Karpas-422 (cell line): ENCODE results near the gene ZNF256. TPM values are rescaled to one million over a fixed set of nuclear protein-coding genes. Genes with fewer than 3 reads are reported as not detected.

Experiments
- DNase-seq: peaks from one replicate; pipeline ENCODE4 v3.0.0-alpha.2; 2015
- H2AFZ ChIP-seq: fragments of 200-600 bp; sonication (generic); 2 replicates; pipeline ENCODE4 v1.6.1; 2014; ENCODE audit warnings: antibody characterized with exemption, low read length, mixed read lengths
- H3K27ac ChIP-seq: fragments of 200-600 bp; sonication (generic); 2 replicates; pipeline ENCODE4 v1.5.1; 2014; ENCODE audit warnings: mild to moderate bottlenecking, low read length, moderate library complexity
- H3K27me3 ChIP-seq: fragments of 200-600 bp; sonication (generic); 2 replicates; pipeline ENCODE4 v1.6.1; 2014; ENCODE audit warnings: low read length, mixed read lengths
- H3K36me3 ChIP-seq: fragments of 200-600 bp; sonication (generic); 2 replicates; pipeline ENCODE4 v1.6.1; 2014; ENCODE audit warnings: low read length, mixed read lengths; ENCODE audit not compliant: insufficient read depth
- H3K4me1 ChIP-seq: fragments of 200-600 bp; sonication (generic); 2 replicates; pipeline ENCODE4 v1.6.1; 2014; ENCODE audit warnings: mild to moderate bottlenecking, low read length, mixed read lengths
- H3K4me2 ChIP-seq: fragments of 200-600 bp; sonication (generic); 2 replicates; pipeline ENCODE4 v1.6.1; 2014; ENCODE audit warnings: low read length, low read depth, mild to moderate bottlenecking; ENCODE audit not compliant: poor library complexity, severe bottlenecking
- H3K4me3 ChIP-seq: fragments of 200-600 bp; sonication (generic); 2 replicates; pipeline ENCODE4 v1.5.1; 2014; ENCODE audit warnings: mild to moderate bottlenecking, antibody characterized with exemption, low read length, mixed read lengths
- H3K79me2 ChIP-seq: fragments of 200-600 bp; sonication (generic); 2 replicates; pipeline ENCODE4 v1.6.1; 2014; ENCODE audit warnings: mild to moderate bottlenecking, low read length, mixed read lengths
- H3K9ac ChIP-seq: fragments of 200-600 bp; sonication (generic); 2 replicates; pipeline ENCODE4 v1.6.0; 2014; ENCODE audit warnings: low read length
- H3K9me2 ChIP-seq: fragments of 200-600 bp; sonication (generic), shearing (Covaris generic); replicated peaks from 2 replicates; pipeline ENCODE4 v1.6.0; 2014; ENCODE audit warnings: mild to moderate bottlenecking, low read length, moderate library complexity; ENCODE audit not compliant: insufficient read depth
- H3K9me3 ChIP-seq: fragments of 300-700, 200-600 bp; sonication (generic); 2 replicates; pipeline ENCODE4 v1.6.1; 2014; ENCODE audit warnings: low read length, mixed read lengths
- H4K20me1 ChIP-seq: fragments of 200-600 bp; sonication (generic); 2 replicates; pipeline ENCODE4 v1.6.1; 2014; ENCODE audit warnings: mild to moderate bottlenecking, antibody characterized with exemption, low read length, low read depth; ENCODE audit not compliant: insufficient read depth
- total RNA-seq: library from RNA; depleted of rRNA; stranded (reverse); fragments of >200 nt; shearing (Covaris generic); gene quantifications from 2 replicates; pipeline ENCODE4 v1.2.3, GENCODE V29; 2014; ENCODE audit warnings: low replicate concordance; rRNA removed

Gene ZNF256
- total RNA-seq = 0.75 and 3.8 TPM in 2 replicates

- Histone ChIP-seq H3K4me3 (peak within 1 kb of the TSS; percentile 73), H3K79me2 (peaks cover 27% of the 10 kb centered on the region), H3K27me3 (peaks cover 2% of the 10 kb centered on the region; the same call in 1 of the 2 replicates), H2AFZ (no peak within 1 kb of the TSS), H4K20me1 (no peaks in the 10 kb centered on the region), H3K36me3 (peaks cover 10% of the 10 kb centered on the region), H3K4me2 (peak within 1 kb of the TSS; percentile 63), H3K27ac (no peak within 1 kb of the TSS), H3K9me3 (peaks cover 57% of the 10 kb centered on the region), H3K4me1 (peaks cover 6% of the 10 kb centered on the region; the same call in 1 of the 2 replicates), H3K9me2 (no peaks in the 10 kb centered on the region), H3K9ac (peak within 1 kb of the TSS; percentile 74)
- peak; percentile 93 for DNase-seq
These were observed at the start of gene ZNF256 for GRCh38 chr19:57947419-57948134. TSS of gene ZNF256 (minus strand) at chr19:57947706. CDS start at chr19:57947474, 232 bp downstream.

- no peaks in the 10 kb centered on the region for H3K79me2 ChIP-seq
- no peaks in the 10 kb centered on the region for H3K27me3 ChIP-seq
- no peak overlapping the region for H3K4me3 ChIP-seq
- H3K9me3 ChIP-seq = peaks cover 44% of the 10 kb centered on the region
- no peaks in the 10 kb centered on the region for H3K9me2 ChIP-seq
- peaks cover 12% of the 10 kb centered on the region for H3K36me3 ChIP-seq
- no peak overlapping the region for H2AFZ ChIP-seq
- H3K27ac ChIP-seq = no peak overlapping the region
- no peak overlapping the region for H3K9ac ChIP-seq
- no peaks in the 10 kb centered on the region for H3K4me1 ChIP-seq
- no peak for DNase-seq
- H3K4me2 ChIP-seq = no peak overlapping the region
- no peaks in the 10 kb centered on the region for H4K20me1 ChIP-seq
These were observed 45.3 kb upstream of the ZNF256 start for GRCh38 chr19:57992841-57993240.

- Histone ChIP-seq H3K27ac (no peak overlapping the region), H3K4me3 (0 out of 2 replicates have a peak overlapping the region, but pooled peaks have one; percentile 12), H3K79me2 (no peaks in the 10 kb centered on the region), H3K4me2 (no peak overlapping the region), H4K20me1 (no peaks in the 10 kb centered on the region), H3K9ac (no peak overlapping the region), H3K9me2 (no peaks in the 10 kb centered on the region), H2AFZ (no peak overlapping the region), H3K36me3 (peaks cover 37% of the 10 kb centered on the region), H3K9me3 (peaks cover 86% of the 10 kb centered on the region), H3K4me1 (no peaks in the 10 kb centered on the region), H3K27me3 (no peaks in the 10 kb centered on the region)
- DNase-seq = no peak
These were observed 31.2 kb upstream of the ZNF256 start for GRCh38 chr19:57978586-57979289.

DNA sequence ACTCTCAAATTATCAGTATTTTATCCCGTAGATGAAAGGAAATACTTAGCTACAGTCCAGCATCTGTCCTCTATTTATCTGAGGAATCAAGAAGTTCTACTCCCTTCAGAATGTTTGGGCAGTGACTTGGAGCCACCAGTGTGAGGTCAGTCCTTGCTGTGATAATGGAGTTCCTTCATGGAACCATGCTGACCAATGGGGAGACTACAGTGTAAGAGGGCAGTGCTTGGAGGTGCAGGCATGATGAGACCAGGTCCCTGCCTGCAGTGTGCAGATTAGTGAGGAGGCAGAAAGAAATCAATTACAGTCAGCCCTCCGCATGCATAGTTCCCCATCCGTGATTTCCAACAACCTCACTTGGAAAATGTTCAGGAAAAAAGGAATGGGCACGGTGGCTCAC lies 26.9 kb upstream of the ZNF256 start, which contains the start of gene C19orf18:
TSS of gene C19orf18 (minus strand) at position 101 of the 400 bp plus-strand sequence. CDS start 102 bp downstream, outside the sequence.
- H3K27ac ChIP-seq = no peak within 1 kb of the TSS
- peaks cover 74% of the 10 kb centered on the region for H3K9me3 ChIP-seq

DNA sequence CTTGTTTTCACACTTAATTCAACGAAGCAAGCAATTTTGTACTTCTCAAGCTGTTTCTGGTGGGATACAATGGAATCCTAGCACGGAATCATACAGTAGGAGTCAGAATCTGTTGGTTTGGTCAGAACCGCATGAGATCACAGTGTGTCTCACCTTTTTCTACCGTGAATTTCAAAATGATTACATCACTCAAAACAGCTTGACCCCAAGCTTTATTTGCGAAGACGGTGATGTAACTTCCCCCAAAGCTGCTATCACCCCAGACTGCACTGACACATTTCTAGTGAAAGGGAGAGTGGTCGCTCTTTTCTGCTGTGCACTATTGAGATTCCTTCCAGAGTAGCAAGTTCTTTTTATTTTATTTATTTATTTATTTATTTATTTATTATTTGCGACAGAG lies 17.3 kb upstream of the ZNF256 start:
- no peaks in the 10 kb centered on the region for H3K4me1 ChIP-seq
- H3K27ac ChIP-seq = no peak overlapping the region
- no peaks in the 10 kb centered on the region for H4K20me1 ChIP-seq
- no peak for DNase-seq
- H3K27me3 ChIP-seq = no peaks in the 10 kb centered on the region
- no peaks in the 10 kb centered on the region for H3K9me2 ChIP-seq
- no peaks in the 10 kb centered on the region; the same call in 1 of the 2 replicates for H3K36me3 ChIP-seq
- H3K9ac ChIP-seq = no peak overlapping the region
- peaks cover 29% of the 10 kb centered on the region for H3K9me3 ChIP-seq
- no peak overlapping the region for H3K4me3 ChIP-seq
- no peaks in the 10 kb centered on the region for H3K79me2 ChIP-seq
- H2AFZ ChIP-seq = no peak overlapping the region
- H3K4me2 ChIP-seq = no peak overlapping the region

More for the DNA sequence above, 26.9 kb upstream of the ZNF256 start, which contains the start of gene C19orf18:
- Histone ChIP-seq H3K4me1 (no peaks in the 10 kb centered on the region), H3K36me3 (peaks cover 3% of the 10 kb centered on the region; the same call in 1 of the 2 replicates), H4K20me1 (no peaks in the 10 kb centered on the region), H3K4me3 (no peak within 1 kb of the TSS), H2AFZ (no peak within 1 kb of the TSS), H3K9me2 (no peaks in the 10 kb centered on the region), H3K27me3 (no peaks in the 10 kb centered on the region), H3K79me2 (no peaks in the 10 kb centered on the region), H3K9ac (no peak within 1 kb of the TSS), H3K4me2 (no peak within 1 kb of the TSS)
- DNase-seq = no peak

DNA sequence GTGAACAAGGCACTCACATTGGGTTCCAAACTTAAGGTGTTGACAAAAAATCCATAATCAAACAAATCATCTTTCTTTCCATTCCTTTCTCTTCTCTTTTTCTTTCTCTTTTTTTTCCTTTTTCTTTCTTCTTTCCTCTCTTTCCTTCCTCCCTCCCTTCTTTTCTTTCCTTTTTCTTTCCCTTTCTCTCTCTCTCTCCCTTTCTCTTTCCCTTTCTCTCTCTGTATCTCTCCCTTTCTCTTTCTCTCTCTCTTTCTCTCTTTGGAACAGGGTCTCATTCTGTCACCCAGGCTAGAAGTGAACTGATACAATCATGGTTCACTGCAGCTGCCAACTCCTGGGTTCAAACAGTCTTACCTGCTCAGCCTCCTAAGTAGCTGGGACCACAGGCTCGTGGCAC lies 14.3 kb upstream of the ZNF256 start:
- no peak overlapping the region for H3K9ac ChIP-seq

DNA sequence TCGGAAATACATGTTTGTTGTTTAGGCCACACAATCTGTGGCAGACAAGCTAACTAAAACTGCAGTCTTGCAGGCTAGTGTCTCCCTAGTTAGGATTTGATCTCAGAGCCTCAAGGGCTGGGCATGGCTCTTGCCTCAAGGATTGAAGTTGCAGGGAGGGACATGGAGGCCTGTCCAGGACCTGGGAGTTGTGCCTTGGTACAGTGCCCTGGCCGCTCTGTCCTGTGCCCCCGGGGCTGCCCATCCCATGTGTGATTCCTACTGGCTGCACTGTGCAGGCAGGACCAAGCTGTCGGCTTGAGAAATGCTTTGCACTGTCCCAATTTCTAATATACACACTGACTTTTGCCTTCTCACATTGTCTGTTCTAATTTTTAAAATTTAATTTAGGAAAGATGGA lies 7.5 kb upstream of the ZNF256 start:
- no peaks in the 10 kb centered on the region for H3K4me1 ChIP-seq
- no peak overlapping the region for H2AFZ ChIP-seq
- no peak overlapping the region for H3K27ac ChIP-seq
- no peak overlapping the region for H3K4me3 ChIP-seq
- H3K9ac ChIP-seq = no peak overlapping the region
- no peak overlapping the region for H3K4me2 ChIP-seq
- H3K79me2 ChIP-seq = no peaks in the 10 kb centered on the region
- no peaks in the 10 kb centered on the region for H4K20me1 ChIP-seq
- peaks cover 2% of the 10 kb centered on the region; the same call in 1 of the 2 replicates for H3K27me3 ChIP-seq
- peaks cover 37% of the 10 kb centered on the region for H3K9me3 ChIP-seq
- no peak for DNase-seq
- no peaks in the 10 kb centered on the region for H3K9me2 ChIP-seq
- H3K36me3 ChIP-seq = no peaks in the 10 kb centered on the region

More for the DNA sequence above, 14.3 kb upstream of the ZNF256 start:
- Histone ChIP-seq H3K4me2 (no peak overlapping the region), H3K36me3 (no peaks in the 10 kb centered on the region; the same call in 1 of the 2 replicates), H3K27ac (no peak overlapping the region), H3K4me1 (no peaks in the 10 kb centered on the region), H3K9me2 (no peaks in the 10 kb centered on the region), H3K79me2 (no peaks in the 10 kb centered on the region), H3K27me3 (no peaks in the 10 kb centered on the region), H3K4me3 (no peak overlapping the region), H3K9me3 (peaks cover 31% of the 10 kb centered on the region), H4K20me1 (no peaks in the 10 kb centered on the region), H2AFZ (no peak overlapping the region)
- DNase-seq = no peak

DNA sequence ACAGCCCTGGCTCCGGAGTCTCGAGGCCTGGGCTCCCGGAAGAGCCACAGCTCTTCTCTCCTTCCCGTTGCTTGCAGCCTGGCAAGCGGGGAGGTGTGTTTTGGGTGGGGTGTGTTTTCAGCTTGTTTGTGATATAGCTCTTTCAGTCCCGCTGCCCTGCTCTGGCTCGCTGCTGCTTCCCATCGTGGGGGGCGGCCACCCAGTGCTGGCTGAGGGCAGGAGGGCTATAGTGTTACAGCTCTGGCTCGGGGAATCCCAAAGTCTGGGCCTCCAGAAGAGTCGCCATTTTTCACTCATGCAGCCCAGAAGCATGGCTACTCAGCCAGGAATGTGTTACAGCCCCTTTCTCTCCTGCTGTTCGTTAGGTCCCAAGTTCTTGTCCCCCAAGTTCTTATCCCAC lies 2.2 kb upstream of the ZNF256 start:
- no peak for DNase-seq
- no peaks in the 10 kb centered on the region for H3K9me2 ChIP-seq
- H3K4me2 ChIP-seq = no peak overlapping the region
- peaks cover 23% of the 10 kb centered on the region for H3K79me2 ChIP-seq
- peaks cover 2% of the 10 kb centered on the region; the same call in 1 of the 2 replicates for H3K27me3 ChIP-seq
- H4K20me1 ChIP-seq = no peaks in the 10 kb centered on the region
- H3K9ac ChIP-seq = no peak overlapping the region
- peaks cover 50% of the 10 kb centered on the region for H3K9me3 ChIP-seq
- no peak overlapping the region for H3K4me3 ChIP-seq
- H3K36me3 ChIP-seq = no peaks in the 10 kb centered on the region
- no peak overlapping the region for H3K27ac ChIP-seq
- peaks cover 6% of the 10 kb centered on the region; the same call in 1 of the 2 replicates for H3K4me1 ChIP-seq
- H2AFZ ChIP-seq = no peak overlapping the region
